ENCODE results near the gene POFUT2. TPM values are rescaled to one million over a fixed set of nuclear protein-coding genes. Genes with fewer than 3 reads are reported as not detected.

The POFUT2 gene
- total RNA-seq, 4 donors from 2014 or later, result 29.9 to 79.3 (median 33.3) TPM

GRCh38 chr21:45254460-45254930 lies 33.2 kb downstream of the POFUT2 start:
- Histone ChIP-seq H3K27me3 (peaks cover 35% of the 10 kb centered on the region), H3K27ac (no peak overlapping the region), H3K4me1 (no peaks in the 10 kb centered on the region), H3K36me3 (no peaks in the 10 kb centered on the region), H3K9me3 (no peaks in the 10 kb centered on the region), H3K4me3 (no peak overlapping the region)
- intact Hi-C loops (cut with DNase I; ENCODE audit: low total_unique reads), result loop anchor here (2.0 kb wide), 1 partner anchor 28 kb away; no protein-coding TSS in a partner anchor
- in situ Hi-C loops (cut with MboI; ENCODE audit: low pct_ligation_motif_present in 1 of 4, low pct_unique_long_range_greater_than_20kb in 1 of 4, low sequenced_read_pairs in 3 of 4), result no loop called here
- 33 to 81% methylated on average over 1 to 17 of the region's 17 CpGs for WGBS, 2 donors (ENCODE audit: low coverage in 1 of 2)
- no peak for DNase-seq
- TF ChIP-seq CTCF (IDR thresholded peaks at IDR 0.05), result no peak
- no peak for TF ChIP-seq POLR2A (IDR thresholded peaks at IDR 0.05)
- TF ChIP-seq EP300 (IDR thresholded peaks at IDR 0.05; ENCODE audit: low read depth), result no peak
- no peak for TF ChIP-seq POLR2AphosphoS5 (IDR thresholded peaks at IDR 0.05)

GRCh38 chr21:45253633-45254459 lies 33.8 kb downstream of the POFUT2 start:
- TF ChIP-seq EP300 (IDR thresholded peaks at IDR 0.05; ENCODE audit: low read depth) (no peak), CTCF (IDR thresholded peaks at IDR 0.05) (no peak), POLR2A (IDR thresholded peaks at IDR 0.05) (no peak), POLR2AphosphoS5 (IDR thresholded peaks at IDR 0.05) (no peak)
- Histone ChIP-seq H3K36me3 (no peaks in the 10 kb centered on the region), H3K4me1 (peaks cover 0 to 3% (median 0%) of the 10 kb centered on the region in 4 donors), H3K9me3 (no peaks in the 10 kb centered on the region), H3K4me3 (no peak overlapping the region), H3K27me3 (peaks cover 38% of the 10 kb centered on the region), H3K27ac (no peak overlapping the region)
- DNase-seq, result no peak
- intact Hi-C loops (cut with DNase I; ENCODE audit: low total_unique reads), result loop anchor here (2.0 kb wide), 1 partner anchor 29 kb away; no protein-coding TSS in a partner anchor
- 66% methylated on average over 12 of the region's 28 CpGs; no CpG with 5 or more reads in 1 of the 2 donors for WGBS, 2 donors (ENCODE audit: low coverage in 1 of 2)
- in situ Hi-C loops (cut with MboI; ENCODE audit: low pct_ligation_motif_present in 1 of 4, low pct_unique_long_range_greater_than_20kb in 1 of 4, low sequenced_read_pairs in 3 of 4), result no loop called here

GRCh38 chr21:45253180-45253579 lies 34.5 kb downstream of the POFUT2 start:
- Histone ChIP-seq H3K27ac (no peak overlapping the region), H3K4me1 (peaks cover 0 to 9% (median 5%) of the 10 kb centered on the region in 4 donors), H3K4me3 (no peak overlapping the region), H3K9me3 (no peaks in the 10 kb centered on the region), H3K36me3 (no peaks in the 10 kb centered on the region), H3K27me3 (peaks cover 42% of the 10 kb centered on the region)
- 48% methylated on average over 8 of the region's 8 CpGs; no CpG with 5 or more reads in 1 of the 2 donors for WGBS, 2 donors (ENCODE audit: low coverage in 1 of 2)
- no peak for DNase-seq
- in situ Hi-C loops (cut with MboI; ENCODE audit: low pct_ligation_motif_present in 1 of 4, low pct_unique_long_range_greater_than_20kb in 1 of 4, low sequenced_read_pairs in 3 of 4), result no loop called here
- intact Hi-C loops (cut with DNase I; ENCODE audit: low total_unique reads), result no loop called here
- TF ChIP-seq EP300 (IDR thresholded peaks at IDR 0.05; ENCODE audit: low read depth) (no peak), POLR2A (IDR thresholded peaks at IDR 0.05) (no peak), POLR2AphosphoS5 (IDR thresholded peaks at IDR 0.05) (no peak), CTCF (IDR thresholded peaks at IDR 0.05) (no peak)

GRCh38 chr21:45252448-45252925 lies 35.2 kb downstream of the POFUT2 start:
- 84% methylated on average over 9 of the region's 13 CpGs; no CpG with 5 or more reads in 1 of the 2 donors for WGBS, 2 donors (ENCODE audit: low coverage in 1 of 2)
- no peak for DNase-seq
- H3K4me1 ChIP-seq, result peaks cover 0 to 9% (median 5%) of the 10 kb centered on the region in 4 donors
- TF ChIP-seq CTCF (IDR thresholded peaks at IDR 0.05) (no peak), EP300 (IDR thresholded peaks at IDR 0.05; ENCODE audit: low read depth) (no peak), POLR2AphosphoS5 (IDR thresholded peaks at IDR 0.05) (no peak), POLR2A (IDR thresholded peaks at IDR 0.05) (no peak)
- peaks cover 40% of the 10 kb centered on the region for H3K27me3 ChIP-seq
- intact Hi-C loops (cut with DNase I; ENCODE audit: low total_unique reads) (no loop called here), in situ Hi-C loops (cut with MboI; ENCODE audit: low pct_ligation_motif_present in 1 of 4, low pct_unique_long_range_greater_than_20kb in 1 of 4, low sequenced_read_pairs in 3 of 4) (no loop called here)
- H3K4me3 ChIP-seq, result no peak overlapping the region
- H3K27ac ChIP-seq, result no peak overlapping the region
- no peaks in the 10 kb centered on the region for H3K36me3 ChIP-seq
- H3K9me3 ChIP-seq, result no peaks in the 10 kb centered on the region
